ENCODE results near the gene RPTOR. TPM values are rescaled to one million over a fixed set of nuclear protein-coding genes. Genes with fewer than 3 reads are reported as not detected.

Gene RPTOR
- total RNA-seq, 4 donors from 2014 or later = 47.6 to 56.9 (median 55.4) TPM

DNA sequence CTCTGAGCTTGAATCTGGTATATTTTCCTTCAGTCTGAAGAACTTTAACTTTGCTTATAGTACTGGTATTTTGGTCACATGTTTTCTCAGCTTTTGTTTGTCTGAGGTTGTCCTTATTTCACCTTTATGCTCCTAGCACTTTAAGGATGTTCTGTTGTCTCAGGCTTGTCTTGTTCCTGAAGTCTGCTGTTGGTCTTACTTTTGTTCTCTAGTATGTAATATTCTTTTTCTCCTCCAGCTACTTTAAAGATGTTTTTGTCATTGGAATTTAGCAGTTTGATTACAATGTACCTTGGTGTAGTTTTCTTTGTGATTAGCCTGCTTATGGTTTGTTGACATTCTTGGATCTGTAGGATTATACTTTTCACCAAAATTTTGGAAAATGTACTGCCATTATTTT is 23.6 kb downstream of the RPTOR start:
- Histone ChIP-seq H3K36me3 (no peaks in the 10 kb centered on the region), H3K27me3 (no peaks in the 10 kb centered on the region), H3K4me1 (peaks cover 0 to 6% of the 10 kb centered on the region in 2 donors), H3K9me3 (no peaks in the 10 kb centered on the region), H3K4me3 (no peak overlapping the region), H3K27ac (no peak overlapping the region)
- DNase-seq (no peak), ATAC-seq (no peak)
- in situ Hi-C loops (cut with MboI; ENCODE audit: low sequenced_read_pairs in 4 of 4) = no loop called here
- TF ChIP-seq POLR2A (IDR thresholded peaks at IDR 0.05) = no peak
- TF ChIP-seq, protein P1, sequence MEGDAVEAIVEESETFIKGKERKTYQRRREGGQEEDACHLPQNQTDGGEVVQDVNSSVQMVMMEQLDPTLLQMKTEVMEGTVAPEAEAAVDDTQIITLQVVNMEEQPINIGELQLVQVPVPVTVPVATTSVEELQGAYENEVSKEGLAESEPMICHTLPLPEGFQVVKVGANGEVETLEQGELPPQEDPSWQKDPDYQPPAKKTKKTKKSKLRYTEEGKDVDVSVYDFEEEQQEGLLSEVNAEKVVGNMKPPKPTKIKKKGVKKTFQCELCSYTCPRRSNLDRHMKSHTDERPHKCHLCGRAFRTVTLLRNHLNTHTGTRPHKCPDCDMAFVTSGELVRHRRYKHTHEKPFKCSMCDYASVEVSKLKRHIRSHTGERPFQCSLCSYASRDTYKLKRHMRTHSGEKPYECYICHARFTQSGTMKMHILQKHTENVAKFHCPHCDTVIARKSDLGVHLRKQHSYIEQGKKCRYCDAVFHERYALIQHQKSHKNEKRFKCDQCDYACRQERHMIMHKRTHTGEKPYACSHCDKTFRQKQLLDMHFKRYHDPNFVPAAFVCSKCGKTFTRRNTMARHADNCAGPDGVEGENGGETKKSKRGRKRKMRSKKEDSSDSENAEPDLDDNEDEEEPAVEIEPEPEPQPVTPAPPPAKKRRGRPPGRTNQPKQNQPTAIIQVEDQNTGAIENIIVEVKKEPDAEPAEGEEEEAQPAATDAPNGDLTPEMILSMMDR (IDR thresholded peaks at IDR 0.05 in 4 of 5, conservative IDR thresholded peaks at IDR 0.05 in 1 of 5) = no peak
- intact Hi-C loops (cut with DNase I; ENCODE audit: low total_unique reads) = no loop called here

DNA sequence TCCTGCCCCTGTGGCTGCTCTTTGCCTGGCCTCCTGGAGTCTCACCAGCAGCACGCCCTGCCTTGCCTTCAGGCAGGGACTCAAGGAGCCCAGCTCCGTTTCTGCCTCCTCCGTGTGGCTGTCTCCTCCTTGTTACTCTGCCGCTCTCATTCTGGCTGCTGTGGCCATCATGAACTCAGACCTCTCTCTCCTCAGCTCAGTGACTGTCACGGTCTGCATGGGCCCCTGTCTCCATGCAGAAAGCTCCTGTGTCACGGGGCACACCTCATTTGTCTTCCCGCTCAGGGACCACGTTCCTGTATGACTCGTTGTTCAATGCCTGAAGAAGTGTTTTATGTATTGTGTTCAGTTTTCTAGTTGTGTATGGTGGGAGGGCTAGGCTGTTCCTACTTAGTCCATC is 25.3 kb downstream of the RPTOR start:
- no peaks in the 10 kb centered on the region for H3K27me3 ChIP-seq
- ATAC-seq = no peak
- in situ Hi-C loops (cut with MboI; ENCODE audit: low sequenced_read_pairs in 4 of 4) = loop anchor here in 3 of 4 donors (10.0 kb wide), 1 partner anchor 145 kb away; no protein-coding TSS in a partner anchor
- DNase-seq = no peak
- no peak overlapping the region for H3K4me3 ChIP-seq
- peaks cover 0 to 6% of the 10 kb centered on the region in 2 donors for H3K4me1 ChIP-seq
- TF ChIP-seq POLR2A (IDR thresholded peaks at IDR 0.05) = no peak
- TF ChIP-seq, protein P1 (IDR thresholded peaks at IDR 0.05 in 4 of 5, conservative IDR thresholded peaks at IDR 0.05 in 1 of 5) = no peak
- intact Hi-C loops (cut with DNase I; ENCODE audit: low total_unique reads) = loop anchor here (10.0 kb wide), 1 partner anchor 415 kb away; no protein-coding TSS in a partner anchor
- no peak overlapping the region for H3K27ac ChIP-seq
- H3K9me3 ChIP-seq = no peaks in the 10 kb centered on the region
- no peaks in the 10 kb centered on the region for H3K36me3 ChIP-seq

DNA sequence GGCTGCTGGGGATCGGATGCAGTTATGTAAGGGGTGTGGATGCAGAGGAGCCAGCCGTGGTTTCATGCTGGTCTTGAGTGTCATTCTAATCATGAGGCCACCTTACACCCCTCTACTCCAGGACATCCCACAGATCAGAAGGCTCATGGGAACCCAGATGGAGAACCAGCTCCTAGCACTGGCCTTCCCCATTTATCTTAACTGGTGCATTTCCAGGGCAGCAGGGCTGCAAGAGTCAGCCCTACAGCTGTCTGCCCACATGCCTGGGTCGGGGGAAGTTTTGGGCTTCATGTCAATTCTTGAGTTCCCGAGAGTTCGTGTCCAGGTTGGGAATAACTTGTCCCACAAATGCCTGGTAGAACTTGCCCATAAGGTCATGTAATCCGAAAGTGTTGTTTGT is 29.1 kb downstream of the RPTOR start:
- intact Hi-C loops (cut with DNase I; ENCODE audit: low total_unique reads) (loop anchor here (1.0 to 10.0 kb wide), 2 partner anchors 146 to 411 kb away; no protein-coding TSS in a partner anchor), in situ Hi-C loops (cut with MboI; ENCODE audit: low sequenced_read_pairs in 4 of 4) (loop anchor here in 3 of 4 donors (10.0 kb wide), 1 partner anchor 149 kb away; no protein-coding TSS in a partner anchor)
- H3K4me3 ChIP-seq = no peak overlapping the region
- no peaks in the 10 kb centered on the region for H3K9me3 ChIP-seq
- TF ChIP-seq POLR2A (IDR thresholded peaks at IDR 0.05) = no peak
- TF ChIP-seq, protein P1 (IDR thresholded peaks at IDR 0.05 in 4 of 5, conservative IDR thresholded peaks at IDR 0.05 in 1 of 5) = no peak
- H3K36me3 ChIP-seq = no peaks in the 10 kb centered on the region
- peaks cover 0 to 10% of the 10 kb centered on the region in 2 donors for H3K4me1 ChIP-seq
- DNase-seq = no peak
- H3K27ac ChIP-seq = no peak overlapping the region
- H3K27me3 ChIP-seq = no peaks in the 10 kb centered on the region
- ATAC-seq = no peak

GRCh38 chr17:80574496-80574895 is 29.9 kb downstream of the RPTOR start:
- no peaks in the 10 kb centered on the region for H3K9me3 ChIP-seq
- intact Hi-C loops (cut with DNase I; ENCODE audit: low total_unique reads) = loop anchor here (1.0 to 10.0 kb wide), 2 partner anchors 147 to 410 kb away; no protein-coding TSS in a partner anchor
- TF ChIP-seq, protein P1 (IDR thresholded peaks at IDR 0.05 in 4 of 5, conservative IDR thresholded peaks at IDR 0.05 in 1 of 5) = no peak
- TF ChIP-seq POLR2A (IDR thresholded peaks at IDR 0.05) = no peak
- H3K4me3 ChIP-seq = no peak overlapping the region
- no peaks in the 10 kb centered on the region for H3K27me3 ChIP-seq
- H3K27ac ChIP-seq = no peak overlapping the region
- ATAC-seq (no peak), DNase-seq (no peak)
- in situ Hi-C loops (cut with MboI; ENCODE audit: low sequenced_read_pairs in 4 of 4) = loop anchor here in 3 of 4 donors (10.0 kb wide), 1 partner anchor 150 kb away; no protein-coding TSS in a partner anchor
- no peaks in the 10 kb centered on the region for H3K36me3 ChIP-seq
- H3K4me1 ChIP-seq = peaks cover 0 to 10% of the 10 kb centered on the region in 2 donors

All from gastrocnemius medialis (tissue), 4 donors.